ENCODE measurements around the gene PLCL2. TPM values are rescaled to one million over a fixed set of nuclear protein-coding genes. Genes with fewer than 3 reads are reported as not detected.

Gene PLCL2
- total RNA-seq, 4 donors from 2014 or later, result 4.1 to 9.1 (median 6.7) TPM

- no peaks in the 10 kb centered on the region for H3K36me3 ChIP-seq
- intact Hi-C loops (cut with DNase I), result no loop called here
- H3K9me3 ChIP-seq, result peaks cover 0 to 8% (median 0%) of the 10 kb centered on the region in 4 donors
- TF ChIP-seq CTCF (IDR thresholded peaks at IDR 0.05) (no peak), EP300 (IDR thresholded peaks at IDR 0.05) (no peak), POLR2A (IDR thresholded peaks at IDR 0.05; ENCODE audit: low read depth) (no peak), POLR2AphosphoS5 (IDR thresholded peaks at IDR 0.05) (no peak)
- no peak overlapping the region for H3K4me3 ChIP-seq
- no peak overlapping the region for H3K27ac ChIP-seq (replicated peaks in 1 of 4)
- no peaks in the 10 kb centered on the region for H3K27me3 ChIP-seq
- WGBS, result 94% methylated on average over 5 of the region's 6 CpGs
- DNase-seq (ENCODE audit: extremely low spot score), result peak; percentile 89
- H3K4me1 ChIP-seq, result no peaks in the 10 kb centered on the region
Observed at GRCh38 chr3:17118771-17119170, 234.0 kb downstream of the PLCL2 start.

GRCh38 chr3:17119201-17120072 lies 234.7 kb downstream of the PLCL2 start:
- no peaks in the 10 kb centered on the region for H3K27me3 ChIP-seq
- peaks cover 0 to 8% (median 0%) of the 10 kb centered on the region in 4 donors for H3K9me3 ChIP-seq
- H3K4me3 ChIP-seq, result no peak overlapping the region
- H3K4me1 ChIP-seq, result no peaks in the 10 kb centered on the region
- TF ChIP-seq CTCF (IDR thresholded peaks at IDR 0.05), result no peak
- no peak for TF ChIP-seq EP300 (IDR thresholded peaks at IDR 0.05)
- TF ChIP-seq POLR2A (IDR thresholded peaks at IDR 0.05; ENCODE audit: low read depth), result no peak
- peak; percentile 74 for DNase-seq (ENCODE audit: extremely low spot score)
- H3K27ac ChIP-seq (replicated peaks in 1 of 4), result no peak overlapping the region
- intact Hi-C loops (cut with DNase I), result no loop called here
- 62% methylated on average over 2 of the region's 5 CpGs for WGBS
- no peaks in the 10 kb centered on the region for H3K36me3 ChIP-seq

- intact Hi-C loops (cut with DNase I), result no loop called here
- H3K4me3 ChIP-seq, result no peak overlapping the region
- H3K27ac ChIP-seq (replicated peaks in 1 of 4), result no peak overlapping the region
- peaks cover 0 to 8% (median 0%) of the 10 kb centered on the region in 4 donors for H3K9me3 ChIP-seq
- 98% methylated on average over 4 of the region's 4 CpGs for WGBS
- no peaks in the 10 kb centered on the region for H3K27me3 ChIP-seq
- no peaks in the 10 kb centered on the region for H3K4me1 ChIP-seq
- TF ChIP-seq CTCF (IDR thresholded peaks at IDR 0.05) (no peak), EP300 (IDR thresholded peaks at IDR 0.05) (no peak), POLR2AphosphoS5 (IDR thresholded peaks at IDR 0.05) (no peak), POLR2A (IDR thresholded peaks at IDR 0.05; ENCODE audit: low read depth) (no peak)
- DNase-seq (ENCODE audit: extremely low spot score), result no peak
- no peaks in the 10 kb centered on the region for H3K36me3 ChIP-seq
Observed at GRCh38 chr3:17120115-17120514, 235.4 kb downstream of the PLCL2 start.

GRCh38 chr3:17121336-17121735 lies 236.6 kb downstream of the PLCL2 start:
- Histone ChIP-seq H3K9me3 (peaks cover 0 to 8% (median 0%) of the 10 kb centered on the region in 4 donors), H3K27me3 (no peaks in the 10 kb centered on the region), H3K27ac (replicated peaks in 1 of 4) (no peak overlapping the region), H3K4me1 (no peaks in the 10 kb centered on the region), H3K4me3 (no peak overlapping the region), H3K36me3 (no peaks in the 10 kb centered on the region)
- TF ChIP-seq CTCF (IDR thresholded peaks at IDR 0.05), result no peak
- no peak for TF ChIP-seq POLR2AphosphoS5 (IDR thresholded peaks at IDR 0.05)
- no peak for TF ChIP-seq POLR2A (IDR thresholded peaks at IDR 0.05; ENCODE audit: low read depth)
- no peak for TF ChIP-seq EP300 (IDR thresholded peaks at IDR 0.05)
- intact Hi-C loops (cut with DNase I), result no loop called here
- no peak for DNase-seq (ENCODE audit: extremely low spot score)
- 71% methylated on average over 2 of the region's 2 CpGs for WGBS

Data from esophagus muscularis mucosa (tissue), 4 donors.